NCI-H1436 treated with DMSO at 0.1 percent for 48 hours (cell line): ENCODE results near the gene LIMS3.
"Not testable (repeated sequence)": the region's sequence is repeated elsewhere in the genome, so short reads cannot be mapped to it uniquely, and the experiment has no call there.

ENCODE experiments used
- DNase-seq: peaks from one replicate; lab custom pipeline; 2025; lab: John Stamatoyannopoulos, UW

LIMS3 gene

GRCh38 chr2:109898462-109899336 is at the start of gene LIMS3:
Gene LIMS3, plus strand, starts transcription at chr2:109898688. Its CDS starts 41 bp downstream, at chr2:109898729.
- not testable (repeated sequence) for DNase-seq

GRCh38 chr2:109871129-109871751 is 27.2 kb upstream of the LIMS3 start:
- DNase-seq, result not testable (repeated sequence)

GRCh38 chr2:109876625-109877024 is 21.9 kb upstream of the LIMS3 start:
- DNase-seq, result not testable (repeated sequence)

- DNase-seq, result not testable (repeated sequence)
Measured at GRCh38 chr2:109882112-109882511, 16.4 kb upstream of the LIMS3 start.

- not testable (repeated sequence) for DNase-seq
Measured at GRCh38 chr2:109888414-109888813, 10.1 kb upstream of the LIMS3 start.

GRCh38 chr2:109889909-109890308 is 8.6 kb upstream of the LIMS3 start:
- not testable (repeated sequence) for DNase-seq

- DNase-seq, result not testable (repeated sequence)
Measured at GRCh38 chr2:109891024-109891423, 7.5 kb upstream of the LIMS3 start.

GRCh38 chr2:109893736-109894135 is 4.8 kb upstream of the LIMS3 start:
- not testable (repeated sequence) for DNase-seq

- DNase-seq, result not testable (repeated sequence)
Measured at GRCh38 chr2:109894141-109894540, 4.3 kb upstream of the LIMS3 start.

GRCh38 chr2:109895090-109895869 is 3.2 kb upstream of the LIMS3 start:
- DNase-seq, result not testable (repeated sequence)

GRCh38 chr2:109896212-109896611 is 2.3 kb upstream of the LIMS3 start:
- DNase-seq, result not testable (repeated sequence)

- not testable (repeated sequence) for DNase-seq
Measured at GRCh38 chr2:109897769-109898461, 573 bp upstream of the LIMS3 start.

GRCh38 chr2:109905796-109906195 is 7.3 kb downstream of the LIMS3 start:
- DNase-seq, result not testable (repeated sequence)

- DNase-seq, result not testable (repeated sequence)
Measured at GRCh38 chr2:109908626-109909025, 10.1 kb downstream of the LIMS3 start.

GRCh38 chr2:109910789-109911188 is 12.3 kb downstream of the LIMS3 start:
- not testable (repeated sequence) for DNase-seq

GRCh38 chr2:109913911-109914310 is 15.4 kb downstream of the LIMS3 start:
- not testable (repeated sequence) for DNase-seq

- DNase-seq, result not testable (repeated sequence)
Measured at GRCh38 chr2:109914552-109914951, 16.1 kb downstream of the LIMS3 start.

GRCh38 chr2:109915830-109916229 is 17.3 kb downstream of the LIMS3 start:
- DNase-seq, result not testable (repeated sequence)

- not testable (repeated sequence) for DNase-seq
Measured at GRCh38 chr2:109920162-109920561, 21.7 kb downstream of the LIMS3 start.

GRCh38 chr2:109921543-109922384 is 23.3 kb downstream of the LIMS3 start:
- not testable (repeated sequence) for DNase-seq

GRCh38 chr2:109924481-109924880 is 26.0 kb downstream of the LIMS3 start:
- DNase-seq, result not testable (repeated sequence)
